Measurements from ENCODE around the gene NCAPH2.

Gene NCAPH2
- 125 reads per million, percentile 86 among the genes with 10 or more reads in this experiment for total RNA-seq

DNA sequence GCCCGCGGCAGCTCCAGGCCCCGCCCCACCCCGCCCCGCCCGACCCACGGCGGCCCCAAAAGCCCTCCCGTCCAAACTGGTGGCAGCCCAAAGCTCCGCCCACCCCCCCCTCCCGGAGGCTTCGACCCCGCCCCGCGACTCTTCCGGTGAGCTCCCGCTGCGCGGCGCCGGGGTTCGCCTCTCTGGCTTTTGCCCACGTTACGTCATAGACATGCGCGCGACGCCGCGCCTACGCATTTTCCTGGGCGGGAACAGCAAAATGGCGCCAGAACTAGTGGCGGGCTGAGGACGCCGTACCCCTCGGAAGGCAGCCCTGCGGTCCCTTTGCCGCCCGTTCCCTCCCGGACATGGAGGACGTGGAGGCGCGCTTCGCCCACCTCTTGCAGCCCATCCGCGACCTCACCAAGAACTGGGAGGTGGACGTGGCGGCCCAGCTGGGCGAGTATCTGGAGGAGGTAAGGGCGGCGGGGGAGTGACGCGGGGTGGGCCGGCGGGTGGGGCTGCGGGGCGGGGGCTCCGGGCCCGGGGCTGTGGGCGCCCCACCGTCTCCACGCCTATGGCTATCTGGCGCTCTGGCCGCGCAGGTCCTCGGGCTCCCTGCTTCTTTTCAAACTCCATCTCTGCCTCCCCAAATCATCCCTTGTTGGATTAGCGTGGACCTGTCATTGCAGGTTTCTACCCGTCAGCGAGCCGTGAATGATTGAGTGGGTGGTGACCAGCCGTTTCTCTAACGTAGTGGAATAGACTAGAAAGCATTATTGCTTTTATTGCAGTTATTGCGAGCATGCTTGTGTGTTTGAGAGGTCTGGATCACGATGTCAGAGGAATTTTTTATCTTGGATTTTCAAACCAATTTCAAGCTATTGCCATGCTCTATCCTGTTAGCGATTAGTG, at the start of gene NCAPH2:
Gene NCAPH2 (plus strand): TSS at position 234 of the 894 bp plus-strand sequence. CDS start 114 bp downstream, at position 348.
- DNase-seq = peak; percentile 98

DNA sequence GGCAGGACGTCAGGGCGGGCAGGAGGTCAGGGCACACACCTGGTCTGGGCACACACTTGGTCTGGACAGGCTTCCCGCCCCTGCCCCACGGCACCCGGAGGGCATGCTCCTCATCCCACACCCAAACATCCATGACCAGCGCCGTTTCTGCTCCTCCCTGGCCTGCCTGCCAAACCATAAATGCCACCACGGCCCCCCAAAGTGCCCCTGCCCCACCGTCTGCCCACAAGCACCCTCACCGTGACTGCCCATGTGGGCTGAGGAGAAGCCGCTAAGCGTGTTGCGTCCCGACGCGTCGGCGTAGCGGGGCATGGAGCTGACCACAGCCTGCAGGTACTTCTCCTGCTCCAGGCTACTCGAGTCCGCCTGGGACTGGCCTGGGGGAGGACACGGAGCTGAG, 49.0 kb upstream of the NCAPH2 start:
- DNase-seq = no peak

DNA sequence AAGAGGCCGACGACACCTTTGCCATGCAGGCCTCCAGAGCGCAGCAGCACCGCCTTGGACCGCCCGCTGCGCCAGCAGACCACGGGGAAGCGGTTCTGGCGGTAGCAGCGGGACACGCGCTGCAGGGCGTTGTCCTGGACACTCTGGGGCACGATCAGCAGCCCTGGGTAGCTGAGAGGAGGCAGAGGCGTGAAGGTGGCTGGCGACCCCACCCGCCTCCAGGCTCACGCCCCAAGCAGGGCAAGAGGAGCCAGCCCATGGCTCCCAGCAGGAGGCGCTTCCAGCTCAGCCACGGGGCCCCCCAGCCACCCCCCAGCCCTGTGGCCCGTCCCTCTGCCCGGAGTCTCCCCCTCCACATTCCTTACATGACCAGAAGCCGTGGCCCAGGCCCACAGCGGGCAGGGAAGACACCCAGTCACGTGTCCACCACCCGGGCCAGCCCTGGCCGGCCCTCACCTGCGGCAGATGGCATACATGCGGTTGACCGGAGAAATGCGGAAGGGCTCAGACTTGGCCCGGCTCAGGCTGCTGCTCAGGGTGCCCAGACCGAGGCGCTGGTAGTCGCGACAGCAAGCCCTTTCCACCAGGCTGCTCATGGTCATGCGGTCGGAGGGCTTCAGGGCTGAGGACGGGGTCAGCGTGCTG, 48.4 kb upstream of the NCAPH2 start:
- no peak for DNase-seq

DNA sequence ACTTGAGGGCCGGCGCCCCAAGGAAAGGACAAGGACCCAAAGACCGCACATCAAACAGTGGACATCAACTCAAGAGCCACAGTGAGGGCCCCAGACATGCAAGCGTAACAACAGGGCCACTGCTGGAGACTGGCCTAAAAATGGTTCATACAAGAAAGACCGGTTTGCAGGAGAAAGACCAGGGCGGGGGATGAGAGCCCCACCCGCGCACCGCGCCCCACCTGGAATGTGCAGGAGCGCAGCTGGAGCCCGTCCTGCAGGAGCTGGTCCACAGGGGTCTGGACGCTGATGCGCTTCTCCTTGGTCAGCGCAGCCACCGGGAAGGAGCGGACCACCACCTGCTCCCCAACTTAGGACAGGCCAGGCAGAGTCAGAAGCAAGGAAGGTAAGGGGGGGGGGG, 47.1 kb upstream of the NCAPH2 start:
- DNase-seq = no peak

DNA sequence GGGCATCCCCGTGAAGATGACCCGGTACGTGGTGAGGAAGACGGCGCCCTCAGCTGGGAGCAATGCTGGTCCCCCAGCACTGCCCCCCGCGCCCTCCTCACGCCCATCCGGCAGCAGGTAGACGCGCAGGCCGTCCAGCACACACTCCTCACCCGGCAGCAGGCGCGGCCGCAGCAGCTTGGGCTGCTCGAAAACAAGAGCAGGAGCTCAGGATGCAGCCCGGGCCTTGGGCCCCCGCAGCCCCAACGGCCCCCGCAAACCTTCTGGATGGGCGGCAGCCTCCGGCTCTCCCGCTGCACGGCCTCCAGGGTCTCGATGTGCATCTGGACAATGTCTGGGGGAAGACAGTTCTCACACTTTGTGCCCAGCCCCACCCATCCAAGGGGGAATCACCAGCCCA, 46.5 kb upstream of the NCAPH2 start:
- DNase-seq = no peak

DNA sequence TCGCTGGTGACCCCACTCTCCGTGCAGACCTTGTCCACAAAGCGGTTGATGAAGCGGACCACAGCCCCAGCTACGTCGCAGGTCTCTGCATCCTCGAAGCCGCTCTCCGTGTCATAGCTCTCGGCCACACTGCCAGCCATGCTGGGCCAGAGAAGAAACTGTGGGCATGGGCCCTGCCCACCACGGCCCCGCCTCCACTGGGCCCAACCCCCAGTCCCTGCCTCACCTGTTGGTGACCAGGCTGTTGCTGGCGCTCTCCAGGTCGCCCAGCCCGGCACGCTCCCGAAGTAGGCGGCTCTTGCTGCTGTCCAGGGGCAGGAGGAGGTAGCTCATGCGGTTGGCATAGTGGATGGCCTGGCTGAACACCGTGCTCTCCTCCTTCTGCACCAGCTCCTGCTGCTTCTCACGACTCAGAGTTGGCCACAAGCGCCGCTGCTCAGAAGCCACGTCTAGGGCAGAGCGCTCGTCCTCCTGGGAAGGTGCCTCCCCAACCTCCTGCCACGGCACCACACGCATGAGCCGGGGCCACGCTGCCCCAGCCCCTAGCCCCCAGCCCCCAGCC, 46.0 kb upstream of the NCAPH2 start:
- DNase-seq = no peak

DNA sequence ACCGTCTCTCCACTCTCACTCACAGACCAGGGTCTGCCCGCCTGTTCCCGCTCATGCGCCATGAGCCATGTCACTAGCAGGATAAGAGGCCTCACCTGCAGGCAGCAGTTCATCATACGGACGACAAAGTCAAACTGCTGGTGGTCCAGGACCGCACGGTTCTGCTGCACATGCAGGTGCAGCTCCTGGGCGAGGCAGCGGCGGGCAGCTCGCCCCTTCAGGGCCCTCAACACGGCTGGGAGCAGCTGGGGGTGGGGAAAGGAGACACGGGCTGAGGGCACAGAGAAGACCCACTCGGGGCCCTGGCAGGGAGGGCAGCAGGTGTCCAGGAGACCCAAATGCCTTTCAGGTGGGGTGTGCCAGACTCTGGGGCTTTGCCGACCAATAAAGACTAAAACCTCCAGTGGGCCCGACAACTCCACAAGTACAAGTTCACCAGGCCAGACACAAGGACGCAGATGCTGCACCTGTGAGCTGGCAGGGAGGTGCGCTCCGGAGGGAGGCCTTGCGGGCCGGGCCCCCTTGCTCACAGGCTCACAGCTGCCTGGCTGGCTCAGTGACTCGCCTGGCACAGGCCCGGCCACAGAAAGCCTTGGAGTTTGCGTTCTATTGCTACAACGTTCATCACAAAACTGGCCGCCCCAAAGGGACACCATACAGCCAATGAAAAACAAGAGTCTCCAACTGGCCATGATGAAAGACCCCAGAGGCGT, 44.7 kb upstream of the NCAPH2 start:
- no peak for DNase-seq

DNA sequence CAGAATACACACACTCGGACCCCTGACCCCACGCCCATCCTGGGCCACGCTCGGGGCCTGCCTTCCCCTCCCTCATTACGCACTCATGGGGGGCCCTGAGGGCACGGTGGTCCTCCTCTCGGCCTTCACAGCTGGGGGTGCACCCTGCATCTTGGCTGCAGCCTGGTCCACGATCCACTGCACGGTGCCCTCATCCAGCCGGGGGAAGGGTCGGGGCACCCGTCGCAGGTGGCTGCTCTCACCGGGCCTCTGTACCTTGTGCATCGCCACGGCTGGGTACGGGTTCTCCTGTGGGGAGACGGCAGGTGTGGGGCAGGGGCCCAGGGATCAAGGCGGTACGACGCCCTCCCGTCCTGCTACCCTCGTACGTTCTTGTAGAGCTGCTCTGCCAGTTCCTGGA, 43.6 kb upstream of the NCAPH2 start:
- DNase-seq = no peak

DNA sequence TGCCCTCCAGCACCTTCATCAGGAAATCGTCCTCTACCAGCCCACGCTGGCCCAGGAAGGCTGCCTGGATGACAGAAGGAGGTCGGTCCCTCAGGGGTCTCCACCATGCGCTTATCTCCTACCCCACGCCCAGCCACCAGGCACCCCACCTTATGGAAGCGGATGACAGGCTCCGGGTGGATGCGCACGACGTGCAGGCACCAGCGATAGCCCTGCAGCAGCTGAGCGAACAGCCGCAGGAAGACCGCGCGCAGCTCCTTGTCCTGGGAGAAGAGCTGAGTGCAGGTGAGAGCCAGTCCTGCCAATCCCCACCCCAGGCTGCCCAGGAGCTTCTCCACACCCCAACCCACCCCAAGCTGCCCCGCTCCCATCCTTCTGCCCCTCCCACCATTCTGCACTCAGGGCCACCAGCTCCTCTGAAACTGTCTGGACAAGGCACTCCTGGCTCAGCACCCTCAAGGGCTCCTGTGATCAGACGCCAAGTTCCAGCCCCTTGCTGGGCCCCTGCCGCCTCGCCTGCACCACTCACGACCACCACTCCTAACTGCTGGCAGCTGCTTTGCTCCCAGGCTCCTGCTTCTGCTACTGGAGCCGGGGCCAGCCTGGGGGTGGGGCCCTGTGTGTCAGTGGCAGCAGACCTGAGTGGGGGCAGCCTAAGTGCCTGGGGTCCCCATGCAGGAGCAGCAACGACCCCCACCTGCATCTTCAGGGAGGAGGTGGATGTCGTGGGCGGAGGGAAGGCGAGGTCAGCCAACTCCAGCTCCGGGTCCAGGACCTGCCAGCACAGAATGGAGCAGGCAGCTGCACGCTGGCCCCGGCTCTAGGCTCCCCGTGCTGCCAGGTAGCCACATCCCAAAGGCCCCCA, 42.7 kb upstream of the NCAPH2 start:
- DNase-seq = no peak

DNA sequence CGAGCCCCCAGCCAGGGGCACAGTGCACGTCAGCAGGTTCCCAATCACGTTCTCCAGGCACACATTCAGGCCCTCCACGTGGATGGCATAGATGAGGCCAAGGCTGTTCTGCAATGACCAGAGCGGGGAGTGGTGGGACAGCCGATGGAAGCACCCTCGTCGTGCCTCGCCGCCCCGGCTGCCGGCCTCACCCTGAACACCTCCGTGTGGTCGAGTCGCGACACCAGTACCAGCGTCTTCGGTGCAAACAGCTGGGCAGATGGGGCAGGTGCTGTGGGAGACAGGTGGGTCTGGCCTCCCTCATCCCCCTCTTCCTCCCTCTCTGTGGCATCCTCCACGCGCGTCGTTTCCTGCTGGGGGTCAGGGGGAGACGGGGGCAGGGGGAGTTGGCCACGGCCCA, 40.7 kb upstream of the NCAPH2 start:
- DNase-seq = no peak

DNA sequence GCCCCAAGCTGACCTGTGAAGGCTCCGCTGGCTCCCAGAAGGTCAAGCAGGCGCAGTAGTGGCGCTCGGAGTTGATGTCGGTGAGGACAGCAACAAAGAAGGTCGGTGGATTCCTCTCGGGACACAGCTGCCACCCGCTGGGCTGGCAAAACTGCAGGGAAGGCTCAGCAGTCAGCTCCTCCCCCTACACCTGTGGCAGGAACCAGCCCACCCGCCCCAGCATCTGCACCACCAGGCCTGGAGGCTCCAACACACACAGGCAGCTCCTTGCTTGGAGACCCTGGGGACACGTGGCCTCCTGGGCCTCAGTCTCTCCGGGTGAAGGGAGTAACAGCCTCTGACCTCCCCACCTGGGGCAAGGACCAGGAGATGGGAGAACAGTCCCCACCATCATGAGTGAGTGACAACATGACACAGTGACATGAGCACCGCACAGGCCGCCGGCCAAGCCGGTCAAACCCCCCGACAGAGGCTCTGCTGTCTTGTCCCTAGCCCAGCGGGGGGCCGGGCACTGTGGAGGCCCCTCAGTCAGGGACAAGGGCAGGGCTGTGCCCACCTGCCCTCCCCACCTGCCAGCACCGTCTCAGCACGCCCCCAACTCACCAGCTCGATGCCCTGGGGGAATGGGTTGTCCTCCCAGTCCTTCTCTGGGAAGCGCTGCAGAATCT, 40.1 kb upstream of the NCAPH2 start:
- DNase-seq = no peak

DNA sequence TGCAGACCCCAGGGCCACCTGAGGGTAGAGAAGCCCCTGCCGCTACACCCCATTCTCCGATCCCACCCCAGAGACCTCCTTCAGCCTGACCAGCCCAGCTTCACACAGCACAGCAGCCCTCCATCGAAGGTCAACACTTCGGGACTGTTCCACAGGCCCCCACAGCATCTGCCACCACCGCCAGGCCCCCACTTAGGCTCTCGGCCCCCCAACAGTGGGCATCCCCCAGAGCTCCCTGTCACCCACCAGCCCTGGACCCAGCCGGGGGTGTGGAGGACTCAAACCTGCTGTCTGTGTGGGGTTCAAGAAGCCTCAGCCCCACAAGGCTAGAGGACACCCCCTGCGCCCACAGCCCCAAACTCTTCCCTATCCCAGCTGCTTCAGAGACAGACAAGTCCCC, 39.4 kb upstream of the NCAPH2 start:
- DNase-seq = no peak

DNA sequence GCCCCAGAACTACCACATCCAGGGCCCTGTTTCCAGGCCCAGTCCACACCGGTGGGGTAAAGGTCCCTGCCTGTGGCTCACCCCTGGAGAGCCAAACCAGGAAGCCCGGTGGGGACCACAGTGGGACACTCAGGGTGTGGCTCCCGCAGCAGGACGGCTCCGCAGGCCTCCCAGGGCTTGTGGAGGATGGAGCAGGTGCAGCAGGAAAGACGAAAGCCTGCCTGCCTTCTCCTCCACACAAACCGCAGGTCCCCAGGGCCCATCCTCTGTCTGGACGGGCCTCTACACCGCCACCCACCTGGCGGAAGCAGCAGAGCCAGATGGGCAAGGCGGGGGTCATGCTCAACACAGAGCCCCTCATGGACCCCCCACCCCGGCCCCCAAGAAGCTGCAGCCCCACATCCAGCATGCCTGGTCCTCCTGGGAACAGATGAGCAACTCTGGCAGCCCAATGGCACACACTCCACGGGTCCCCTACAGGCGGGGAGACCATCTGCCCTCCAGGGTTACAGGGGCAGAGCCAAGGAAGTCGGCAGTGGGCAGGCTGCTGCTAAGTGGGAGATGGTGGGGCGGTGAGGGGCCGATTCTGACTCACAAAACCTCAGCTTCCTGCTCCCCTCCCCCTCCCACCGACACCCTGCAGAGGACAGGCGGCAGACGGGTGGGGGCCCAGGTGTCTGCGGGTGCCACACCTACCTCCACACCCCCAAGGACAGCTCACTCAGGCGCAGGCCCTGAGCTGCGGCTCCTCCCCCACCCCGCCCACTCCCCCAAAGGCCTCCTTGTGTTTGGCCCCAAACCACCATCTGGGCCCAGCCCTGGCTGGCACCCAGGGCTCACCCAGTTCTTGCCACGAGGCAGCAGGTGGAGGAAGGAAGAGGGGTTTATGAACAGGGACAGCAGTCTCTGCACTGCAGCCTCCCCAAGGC, 38.4 kb upstream of the NCAPH2 start:
- DNase-seq = peak; percentile 96

DNA sequence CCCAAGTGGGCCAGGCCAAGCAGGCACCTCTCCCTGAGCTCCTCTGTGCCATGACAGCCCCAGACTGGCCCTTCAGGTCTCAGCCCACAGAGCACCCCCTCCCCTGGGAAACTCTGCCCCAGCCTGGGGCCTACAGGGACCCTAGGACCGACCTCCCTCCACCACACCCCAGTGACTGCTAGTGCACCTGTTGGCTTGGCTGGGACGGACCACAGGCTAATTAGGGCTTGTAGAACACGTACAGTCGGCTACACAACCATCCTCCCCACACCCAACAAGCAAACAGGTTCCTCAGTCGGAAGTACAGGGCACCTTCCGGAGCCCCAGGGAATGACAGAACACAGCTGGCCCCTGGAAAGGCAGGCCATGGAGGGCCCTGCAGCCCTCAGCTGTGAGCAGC, 37.5 kb upstream of the NCAPH2 start:
- DNase-seq = no peak

DNA sequence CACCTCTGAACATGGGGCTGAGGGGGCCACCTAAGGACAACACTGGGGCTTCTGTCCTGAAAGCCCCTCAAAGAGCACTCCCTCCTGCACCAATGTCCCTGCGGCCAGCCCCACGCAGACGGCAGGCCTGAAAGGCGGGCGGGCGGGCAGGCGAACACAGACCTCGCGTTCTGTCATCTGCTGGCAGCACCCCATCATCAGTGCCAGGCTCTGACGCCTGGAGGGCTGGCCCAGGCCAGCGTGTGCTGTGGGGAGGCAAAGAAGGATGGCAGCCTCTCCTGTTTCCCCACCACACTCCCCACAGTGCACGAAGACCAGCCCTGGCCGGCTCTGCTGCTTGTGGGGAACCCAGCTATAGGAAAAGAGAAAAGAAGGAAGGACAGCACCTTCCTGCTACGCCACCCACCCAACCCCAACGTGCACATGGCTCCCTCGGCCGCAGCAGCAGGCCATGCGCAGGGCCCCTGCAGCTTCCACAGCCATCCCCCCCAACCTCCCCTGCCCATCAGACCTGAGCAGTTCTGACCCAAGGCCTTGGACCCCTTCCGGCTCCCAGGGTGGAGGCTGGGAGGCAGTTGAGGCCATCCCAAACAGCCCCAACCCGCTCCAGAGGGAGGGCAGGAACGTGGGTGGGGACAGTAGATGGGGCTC, 36.7 kb upstream of the NCAPH2 start:
- DNase-seq = no peak

DNA sequence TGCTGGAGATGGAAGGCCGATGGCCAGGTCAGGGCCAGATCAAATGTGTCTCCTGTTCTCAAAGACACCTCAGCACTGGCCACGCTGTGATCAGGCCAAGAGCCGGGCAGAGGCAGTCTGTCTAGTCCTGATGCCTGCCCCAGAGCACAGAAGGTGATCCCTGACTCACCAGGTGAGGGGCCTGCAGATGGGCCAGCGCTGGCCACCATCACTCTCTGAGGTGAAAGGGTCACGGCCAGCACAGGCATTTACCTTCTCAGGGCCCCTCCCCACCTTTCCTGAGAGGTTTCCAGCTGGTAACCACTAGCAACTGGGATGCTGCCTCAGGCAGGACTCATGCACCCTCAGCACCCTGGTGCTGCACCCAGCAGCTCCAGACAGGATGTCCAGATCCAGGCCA, 36.1 kb upstream of the NCAPH2 start:
- no peak for DNase-seq

DNA sequence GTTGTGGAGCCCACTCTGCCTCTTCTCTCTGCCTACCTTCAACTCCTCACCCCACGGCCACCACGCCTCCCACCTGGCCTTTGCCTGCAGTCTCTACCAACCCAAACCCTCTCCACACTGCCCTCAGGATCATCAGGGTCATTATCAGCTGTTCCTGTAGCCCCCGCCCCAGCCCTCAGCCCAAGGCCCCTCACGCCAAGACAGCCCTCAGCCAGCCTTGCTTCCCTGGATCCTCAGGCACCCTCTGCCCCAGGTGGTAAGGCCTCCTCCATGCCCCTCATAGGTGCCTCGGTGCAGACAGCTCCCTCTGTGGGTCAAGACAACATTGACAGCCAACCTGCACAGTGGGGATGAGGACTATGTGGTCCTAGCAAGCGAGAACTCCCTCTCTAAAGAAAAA, 34.9 kb upstream of the NCAPH2 start:
- DNase-seq = peak; percentile 49

DNA sequence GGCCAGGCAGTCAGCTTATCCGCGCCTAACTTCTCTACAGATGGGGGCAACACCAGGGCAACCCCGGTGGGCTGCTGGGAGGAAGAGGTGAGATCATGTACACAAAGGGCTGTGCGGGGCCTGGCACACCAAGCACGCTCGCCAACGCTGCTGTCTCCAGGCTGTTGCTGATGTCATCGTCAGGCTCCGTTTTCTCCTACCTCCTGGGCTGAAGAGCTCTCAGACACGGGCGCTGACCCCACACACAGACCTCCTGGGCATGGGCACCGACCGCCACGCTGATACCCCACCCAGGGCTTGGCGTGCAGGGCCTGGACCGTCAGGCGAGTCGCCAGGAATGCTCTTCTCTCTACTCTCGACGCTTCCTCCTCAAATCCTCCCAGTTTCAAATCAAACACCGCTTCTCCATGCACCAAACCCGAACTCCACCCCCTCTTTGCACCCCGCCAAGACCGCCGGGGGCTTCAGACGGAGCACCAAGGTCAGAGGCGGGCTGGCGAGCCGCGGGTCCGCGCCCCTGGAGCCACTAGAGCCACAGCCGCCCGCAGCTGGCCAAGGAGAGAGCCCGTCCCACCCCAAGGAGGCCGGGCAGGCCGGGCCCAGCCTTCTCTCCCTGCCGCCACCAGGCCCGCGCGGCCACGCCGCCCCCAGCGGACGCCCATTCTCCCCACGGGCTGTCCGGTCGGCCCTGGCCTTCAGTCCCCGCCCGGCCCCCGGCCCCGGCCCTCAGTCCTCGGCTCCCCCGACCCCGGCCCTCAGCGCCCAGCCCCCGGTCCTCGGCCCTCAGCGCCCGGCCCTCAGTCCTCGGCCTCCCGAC, 34.0 kb upstream of the NCAPH2 start:
- DNase-seq = no peak
